CD4-positive, alpha-beta T cell treated with Interferon gamma for 1 hour (primary cell): ENCODE results near the gene SMYD4.
"Not testable (repeated sequence)": the region's sequence is repeated elsewhere in the genome, so short reads cannot be mapped to it uniquely, and the experiment has no call there.

ENCODE experiments used
- DNase-seq: peaks from one replicate; pipeline ENCODE4 v3.0.0-alpha.2; 2020

The SMYD4 gene, protein sequence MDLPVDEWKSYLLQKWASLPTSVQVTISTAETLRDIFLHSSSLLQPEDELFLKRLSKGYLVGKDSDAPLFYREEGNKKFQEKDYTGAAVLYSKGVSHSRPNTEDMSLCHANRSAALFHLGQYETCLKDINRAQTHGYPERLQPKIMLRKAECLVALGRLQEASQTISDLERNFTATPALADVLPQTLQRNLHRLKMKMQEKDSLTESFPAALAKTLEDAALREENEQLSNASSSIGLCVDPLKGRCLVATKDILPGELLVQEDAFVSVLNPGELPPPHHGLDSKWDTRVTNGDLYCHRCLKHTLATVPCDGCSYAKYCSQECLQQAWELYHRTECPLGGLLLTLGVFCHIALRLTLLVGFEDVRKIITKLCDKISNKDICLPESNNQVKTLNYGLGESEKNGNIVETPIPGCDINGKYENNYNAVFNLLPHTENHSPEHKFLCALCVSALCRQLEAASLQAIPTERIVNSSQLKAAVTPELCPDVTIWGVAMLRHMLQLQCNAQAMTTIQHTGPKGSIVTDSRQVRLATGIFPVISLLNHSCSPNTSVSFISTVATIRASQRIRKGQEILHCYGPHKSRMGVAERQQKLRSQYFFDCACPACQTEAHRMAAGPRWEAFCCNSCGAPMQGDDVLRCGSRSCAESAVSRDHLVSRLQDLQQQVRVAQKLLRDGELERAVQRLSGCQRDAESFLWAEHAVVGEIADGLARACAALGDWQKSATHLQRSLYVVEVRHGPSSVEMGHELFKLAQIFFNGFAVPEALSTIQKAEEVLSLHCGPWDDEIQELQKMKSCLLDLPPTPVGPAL

GRCh38 chr17:1829592-1830257, at the start of gene SMYD4, which contains the start of gene RPA1:
SMYD4 (minus strand) TSS chr17:1829902; CDS start chr17:1827994, 1,908 bp downstream.
RPA1 (plus strand) TSS chr17:1830005; CDS start chr17:1830094, 89 bp downstream.
- DNase-seq: peak; percentile 81

DNA sequence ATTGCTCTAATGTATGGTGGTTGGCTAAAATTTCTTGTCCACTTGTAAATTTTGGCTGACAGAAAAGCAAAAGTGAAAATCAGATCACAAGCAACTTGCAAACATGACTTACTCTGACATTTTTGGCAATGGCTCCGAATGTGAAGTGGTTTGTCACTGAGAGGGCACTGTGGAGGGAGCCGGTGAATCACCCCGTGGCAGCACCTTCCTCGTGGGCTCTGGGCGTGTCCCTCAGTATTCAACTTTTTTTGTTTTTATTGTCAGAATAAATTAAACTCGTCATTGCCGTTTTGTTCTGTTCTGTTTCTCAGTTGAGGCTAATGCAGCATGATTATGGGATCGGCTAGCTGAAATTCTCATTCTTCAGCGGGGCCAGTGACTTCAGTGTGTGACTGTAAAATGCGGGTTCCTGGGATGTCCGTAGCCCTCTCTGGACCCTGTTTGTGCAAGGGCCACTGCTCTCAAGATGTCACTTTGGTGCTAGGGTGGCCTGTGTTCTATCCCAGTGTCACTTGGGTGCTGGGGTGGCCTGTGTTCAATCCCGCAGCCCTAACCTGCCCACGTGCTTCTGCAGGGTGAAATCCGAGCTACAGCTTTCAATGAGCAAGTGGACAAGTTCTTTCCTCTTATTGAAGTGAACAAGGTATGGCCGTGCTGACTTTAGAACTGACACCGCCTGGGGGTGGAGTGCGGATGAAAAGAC, 48.9 kb upstream of the SMYD4 start:
- DNase-seq: no peak

GRCh38 chr17:1875597-1875996, 45.9 kb upstream of the SMYD4 start:
- DNase-seq: no peak

DNA sequence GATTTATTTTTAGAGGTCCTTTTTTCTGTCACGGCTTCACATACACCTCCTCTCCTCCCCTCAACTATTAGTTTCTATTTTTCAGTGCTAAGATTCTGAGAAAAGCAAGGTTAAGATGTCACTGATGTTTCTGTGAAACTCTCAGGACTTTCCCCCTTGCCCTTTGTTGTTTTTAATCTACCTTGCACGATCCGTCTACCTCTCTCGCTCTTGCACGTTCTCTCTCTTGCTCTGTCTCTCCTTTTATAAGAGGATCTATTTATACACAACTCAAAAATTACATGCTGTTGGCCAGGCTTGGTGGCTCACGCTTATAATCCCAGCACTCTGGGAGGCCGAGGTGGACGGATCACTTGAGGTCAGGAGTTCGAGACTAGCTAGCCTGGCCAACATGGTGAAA, 43.7 kb upstream of the SMYD4 start:
- no peak for DNase-seq

DNA sequence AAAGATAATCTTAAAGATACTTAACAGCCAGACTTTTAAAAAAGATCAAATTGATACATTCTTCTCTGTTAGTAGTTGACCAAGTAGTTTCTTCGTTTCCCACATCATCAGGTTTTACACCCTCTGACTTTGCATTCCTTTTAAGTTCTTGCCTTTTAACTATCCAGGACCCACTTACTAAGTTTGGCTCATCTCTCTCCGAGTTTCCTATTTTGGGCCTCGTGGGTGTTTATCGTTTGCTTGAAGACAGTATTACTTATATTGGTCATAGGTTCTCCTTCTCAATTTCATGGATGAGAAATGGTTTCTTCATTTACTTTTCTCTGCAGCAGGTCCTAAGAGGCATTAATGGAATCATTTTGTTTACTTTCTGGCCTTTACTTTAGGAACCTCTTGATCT, 43.3 kb upstream of the SMYD4 start:
- DNase-seq: no peak

DNA sequence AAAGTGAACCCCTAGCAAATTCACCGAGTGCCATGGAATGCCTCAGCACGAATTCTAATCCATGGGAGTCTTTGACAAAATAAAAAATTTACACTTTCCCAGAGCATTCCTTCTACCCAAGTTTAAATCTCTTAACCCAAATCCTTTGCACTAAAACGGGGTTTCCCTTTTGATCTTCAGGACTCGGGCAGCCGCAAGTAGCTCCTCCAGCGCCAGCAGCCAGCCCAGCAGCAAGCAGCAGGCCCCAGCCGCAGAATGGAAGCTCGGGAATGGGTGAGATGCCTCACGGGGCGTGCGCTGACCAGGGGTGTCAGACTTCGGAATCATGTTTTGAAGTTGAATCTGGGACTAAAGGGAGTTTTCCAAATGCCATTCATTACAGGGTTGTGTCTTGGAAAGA, 42.6 kb upstream of the SMYD4 start:
- DNase-seq: no peak

DNA sequence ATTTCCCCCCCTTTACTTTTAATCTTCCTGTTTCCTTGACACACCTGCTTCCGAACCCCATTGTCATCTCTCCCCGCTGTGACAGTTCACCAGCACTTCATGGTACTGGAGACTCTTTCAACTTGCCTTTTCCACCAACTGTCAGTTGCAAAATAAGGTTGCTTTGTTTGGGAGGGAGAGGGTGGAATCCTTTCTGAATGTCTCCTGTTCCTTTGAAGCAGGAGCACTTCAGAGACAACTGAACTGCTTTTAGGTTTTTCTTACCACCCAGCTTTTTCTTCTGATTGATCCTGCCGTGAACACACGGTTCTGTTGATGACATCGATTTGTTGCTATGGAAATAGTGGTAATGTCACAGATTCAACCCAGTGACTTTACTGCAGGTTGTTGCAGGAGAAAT, 42.1 kb upstream of the SMYD4 start:
- DNase-seq: peak; percentile 45

DNA sequence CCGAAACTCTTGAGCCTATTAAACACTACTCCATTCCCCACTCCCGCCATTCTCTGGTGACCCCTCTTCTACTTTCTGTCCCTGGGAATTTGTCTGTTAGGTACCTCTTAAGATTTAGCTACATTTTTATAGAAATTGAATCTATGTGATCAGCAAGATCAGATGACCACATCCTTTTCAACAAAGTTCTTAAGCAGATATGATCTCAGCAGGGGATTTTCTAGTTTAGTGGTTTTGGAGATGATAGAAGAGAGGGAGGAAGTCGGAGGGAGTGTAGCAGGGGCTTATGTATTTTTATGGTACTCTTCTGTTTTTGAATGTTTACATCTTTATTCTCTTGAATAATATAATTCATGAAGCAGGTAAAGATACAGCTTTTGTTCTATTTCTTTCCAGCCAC, 40.9 kb upstream of the SMYD4 start:
- no peak for DNase-seq

DNA sequence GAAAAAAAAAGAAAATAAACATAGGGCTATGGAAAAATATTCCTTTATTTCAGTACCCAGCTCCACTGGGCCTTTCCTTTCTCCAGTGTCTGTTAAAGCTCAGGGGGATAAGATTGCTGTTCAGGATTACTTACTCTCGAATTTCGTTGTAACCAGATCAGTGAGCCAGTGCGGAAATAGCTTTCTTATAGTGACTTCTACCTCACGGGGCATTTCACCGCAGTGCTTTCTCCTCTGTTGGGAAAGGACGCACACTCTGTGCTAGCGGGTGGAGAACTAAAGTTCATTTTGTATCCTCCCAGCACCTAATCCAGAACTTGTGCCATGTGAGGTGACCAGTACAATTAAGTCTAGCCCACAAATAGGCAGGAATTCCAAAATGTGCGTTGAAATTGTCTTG, 38.4 kb upstream of the SMYD4 start:
- no peak for DNase-seq

DNA sequence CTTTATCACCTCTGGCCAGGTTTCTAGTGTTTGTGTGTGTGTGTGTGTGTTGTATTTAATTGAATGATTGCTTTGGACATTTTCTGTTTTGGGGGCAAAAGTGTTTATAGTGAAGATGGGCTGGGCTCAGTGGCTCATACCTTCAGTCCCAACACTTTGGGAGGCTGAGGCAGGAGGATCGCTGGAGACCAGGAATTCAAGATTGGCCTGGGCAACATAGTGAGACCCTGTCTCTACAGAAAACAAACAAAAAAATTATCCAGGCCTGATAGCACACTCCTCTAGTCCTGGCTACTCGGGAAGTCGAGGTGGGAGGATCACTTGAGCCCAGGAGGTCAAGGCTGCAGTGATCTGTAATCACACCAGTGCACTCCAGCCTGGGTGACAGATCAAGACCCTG, 37.6 kb upstream of the SMYD4 start:
- DNase-seq: no peak

- DNase-seq: peak; percentile 54
These were observed 35.7 kb upstream of the SMYD4 start for GRCh38 chr17:1865252-1866037.

GRCh38 chr17:1861391-1862010, 31.8 kb upstream of the SMYD4 start:
- DNase-seq: no peak

- DNase-seq: no peak
These were observed 31.3 kb upstream of the SMYD4 start for GRCh38 chr17:1860978-1861377.

GRCh38 chr17:1856462-1856861, 26.8 kb upstream of the SMYD4 start:
- not testable (repeated sequence) for DNase-seq

- no peak for DNase-seq
These were observed 24.0 kb upstream of the SMYD4 start for GRCh38 chr17:1853698-1854097.

- no peak for DNase-seq
These were observed 22.6 kb upstream of the SMYD4 start for GRCh38 chr17:1852327-1852726.

- no peak for DNase-seq
These were observed 17.5 kb upstream of the SMYD4 start for GRCh38 chr17:1847191-1847590.

DNA sequence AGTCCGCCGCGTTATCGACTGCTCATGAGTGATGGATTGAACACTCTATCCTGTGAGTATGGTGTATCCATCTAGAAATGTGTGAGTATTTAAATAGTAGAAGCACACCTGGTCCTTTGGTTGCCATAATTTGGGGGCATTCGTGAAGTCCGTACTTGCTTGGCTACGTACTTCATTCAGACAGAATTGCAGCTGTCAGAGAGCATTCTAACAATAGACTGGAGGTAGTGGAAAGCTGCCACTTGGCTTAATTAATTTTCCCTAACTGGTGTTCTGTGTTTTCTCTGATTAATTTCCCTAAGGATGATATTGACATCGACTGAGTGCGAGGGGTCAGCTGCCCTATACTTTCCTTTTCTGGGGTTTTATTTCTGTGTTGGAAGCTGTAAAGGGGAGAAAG, 14.2 kb upstream of the SMYD4 start:
- no peak for DNase-seq

GRCh38 chr17:1839516-1839915, 9.8 kb upstream of the SMYD4 start:
- DNase-seq: no peak

DNA sequence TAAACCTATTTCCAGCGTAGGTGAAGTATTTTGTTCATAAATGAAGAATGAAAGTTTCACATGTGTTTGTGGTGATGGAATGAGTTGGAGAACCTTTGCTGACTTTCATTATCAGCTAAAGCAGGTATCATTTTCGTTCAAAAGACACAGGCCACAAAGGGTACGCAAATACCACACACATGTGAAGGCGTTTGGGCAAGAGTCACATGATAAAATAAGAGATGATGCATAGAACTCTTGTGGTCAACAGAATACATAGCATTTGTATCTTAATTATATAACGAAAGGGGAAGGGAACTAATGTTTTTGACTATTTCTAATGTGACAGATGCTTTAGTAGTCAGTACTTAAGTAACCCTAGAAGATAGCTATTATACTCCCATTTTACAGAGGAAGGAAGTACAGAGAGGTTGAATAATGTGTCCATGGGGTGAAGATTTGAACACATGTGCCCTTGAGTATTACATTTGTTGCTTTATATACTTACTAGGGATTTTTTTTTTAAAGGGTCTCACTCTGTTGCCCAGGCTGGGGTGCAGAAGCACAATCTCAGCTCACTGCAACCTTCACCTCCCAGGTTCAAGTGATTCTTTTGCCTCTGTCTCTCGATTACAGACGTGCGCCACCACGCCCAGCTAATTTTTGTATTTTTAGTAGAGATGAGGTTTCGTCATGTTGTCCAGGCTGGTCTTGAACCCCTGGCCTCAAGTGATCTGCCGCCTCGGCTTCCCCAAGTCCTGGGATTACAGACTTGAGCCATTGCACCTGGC, 4.9 kb upstream of the SMYD4 start:
- DNase-seq: no peak

- peak; percentile 1 for DNase-seq
These were observed 586 bp upstream of the SMYD4 start for GRCh38 chr17:1830288-1830687.
